BLaER1 treated with 17β-estradiol and CSF1 and Interleukin-3, amounts not matched to agents 10 nM and 100 nM (cell line): Measurements from ENCODE around the gene SLC26A3.

Experiments
- H3K27ac ChIP-seq, 11 experiments: shearing (Covaris generic); formaldehyde crosslinking; 2 replicates each; pipeline ENCODE4 v1.8.1; 2022
- H3K27me3 ChIP-seq, 11 experiments: shearing (Covaris generic); formaldehyde crosslinking; 2 replicates each; pipeline ENCODE4 v1.8.1; 2022
- H3K36me3 ChIP-seq, 11 experiments: shearing (Covaris generic); formaldehyde crosslinking; 2 replicates each; pipeline ENCODE4 v1.8.1; 2022
- H3K4me1 ChIP-seq, 10 experiments: shearing (Covaris generic); formaldehyde crosslinking; 2 replicates each; pipeline ENCODE4 v1.8.1; 2022
- H3K4me2 ChIP-seq, 11 experiments: shearing (Covaris generic); formaldehyde crosslinking; 2 replicates each; pipeline ENCODE4 v1.8.1; 2022
- H3K4me3 ChIP-seq, 10 experiments: shearing (Covaris generic); formaldehyde crosslinking; 2 replicates each; pipeline ENCODE4 v1.8.1; 2022
- H3K9ac ChIP-seq, 11 experiments: shearing (Covaris generic); formaldehyde crosslinking; 2 replicates each; pipeline ENCODE4 v1.8.1; 2022
- H3K9me3 ChIP-seq, 11 experiments: shearing (Covaris generic); formaldehyde crosslinking; replicated peaks in 1 of 11; 2 replicates each; pipeline ENCODE4 v1.8.1; 2022
- H4K20me1 ChIP-seq, 11 experiments: shearing (Covaris generic); formaldehyde crosslinking; 2 replicates each; pipeline ENCODE4 v1.8.1; 2022
- Cebpa-rat ChIP-seq, 11 experiments: shearing (Covaris generic); IDR thresholded peaks; 2 replicates each; pipeline ENCODE4 v1.8.1; 2022

Gene SLC26A3

GRCh38 chr7:107826451-107826850 lies 23.4 kb upstream of the SLC26A3 start:
- Histone ChIP-seq H3K4me2 (no peak overlapping the region), H4K20me1 (no peaks in the 10 kb centered on the region), H3K9ac (no peak overlapping the region), H3K36me3 (no peaks in the 10 kb centered on the region), H3K27me3 (no peaks in the 10 kb centered on the region), H3K4me3 (no peak overlapping the region), H3K27ac (no peak overlapping the region), H3K9me3 (peaks cover 0 to 10% (median 0%) of the 10 kb centered on the region in 11 experiments; a peak in 3 of 22 replicates), H3K4me1 (no peaks in the 10 kb centered on the region)
- no peak for TF ChIP-seq Cebpa-rat (IDR thresholded peaks at IDR 0.05)

- peaks cover 0 to 10% (median 0%) of the 10 kb centered on the region in 11 experiments; a peak in 3 of 22 replicates for H3K9me3 ChIP-seq
Measured at GRCh38 chr7:107824858-107825257, 21.8 kb upstream of the SLC26A3 start.

GRCh38 chr7:107818622-107819021 lies 15.6 kb upstream of the SLC26A3 start:
- Histone ChIP-seq H4K20me1 (no peaks in the 10 kb centered on the region), H3K4me3 (no peak overlapping the region), H3K27me3 (no peaks in the 10 kb centered on the region), H3K4me1 (peaks cover 0 to 11% (median 4%) of the 10 kb centered on the region in 10 experiments; a peak in 7 of 20 replicates), H3K9me3 (no peaks in the 10 kb centered on the region; a peak in 1 of 22 replicates), H3K9ac (no peak overlapping the region), H3K36me3 (no peaks in the 10 kb centered on the region), H3K27ac (no peak overlapping the region), H3K4me2 (no peak overlapping the region)
- no peak for TF ChIP-seq Cebpa-rat (IDR thresholded peaks at IDR 0.05)

More at GRCh38 chr7:107824858-107825257, 21.8 kb upstream of the SLC26A3 start:
- H3K9ac ChIP-seq: no peak overlapping the region
- no peaks in the 10 kb centered on the region for H3K4me1 ChIP-seq
- no peaks in the 10 kb centered on the region for H4K20me1 ChIP-seq
- H3K27me3 ChIP-seq: no peaks in the 10 kb centered on the region
- TF ChIP-seq Cebpa-rat (IDR thresholded peaks at IDR 0.05): no peak
- no peak overlapping the region for H3K27ac ChIP-seq
- H3K4me3 ChIP-seq: no peak overlapping the region
- H3K36me3 ChIP-seq: no peaks in the 10 kb centered on the region
- H3K4me2 ChIP-seq: no peak overlapping the region

GRCh38 chr7:107816011-107816566 lies 13.1 kb upstream of the SLC26A3 start:
- no peaks in the 10 kb centered on the region for H4K20me1 ChIP-seq
- TF ChIP-seq Cebpa-rat (IDR thresholded peaks at IDR 0.05): no peak
- no peaks in the 10 kb centered on the region for H3K27me3 ChIP-seq
- no peak overlapping the region for H3K4me3 ChIP-seq
- no peak overlapping the region for H3K9ac ChIP-seq
- no peaks in the 10 kb centered on the region; a peak in 1 of 22 replicates for H3K9me3 ChIP-seq
- H3K36me3 ChIP-seq: no peaks in the 10 kb centered on the region
- H3K27ac ChIP-seq: no peak overlapping the region
- H3K4me2 ChIP-seq: peak overlapping the region in 1 of 11 experiments; percentile 31; a peak in 1 of 22 replicates
- peaks cover 0 to 11% (median 4%) of the 10 kb centered on the region in 10 experiments; a peak in 7 of 20 replicates for H3K4me1 ChIP-seq

GRCh38 chr7:107815254-107815882 lies 12.3 kb upstream of the SLC26A3 start:
- no peaks in the 10 kb centered on the region for H3K27me3 ChIP-seq
- TF ChIP-seq Cebpa-rat (IDR thresholded peaks at IDR 0.05): no peak
- no peaks in the 10 kb centered on the region for H4K20me1 ChIP-seq
- H3K4me3 ChIP-seq: no peak overlapping the region
- H3K9me3 ChIP-seq: no peaks in the 10 kb centered on the region; a peak in 1 of 22 replicates
- no peak overlapping the region for H3K9ac ChIP-seq
- peaks cover 0 to 11% (median 4%) of the 10 kb centered on the region in 10 experiments; a peak in 7 of 20 replicates for H3K4me1 ChIP-seq
- H3K4me2 ChIP-seq: peak overlapping the region in 1 of 11 experiments; percentile 31; a peak in 2 of 22 replicates
- no peaks in the 10 kb centered on the region for H3K36me3 ChIP-seq
- H3K27ac ChIP-seq: no peak overlapping the region

- peaks cover 0 to 11% (median 4%) of the 10 kb centered on the region in 10 experiments; a peak in 7 of 20 replicates for H3K4me1 ChIP-seq
- H3K4me3 ChIP-seq: no peak overlapping the region
- no peak overlapping the region for H3K27ac ChIP-seq
- H3K4me2 ChIP-seq: peak overlapping the region in 4 of 11 experiments; percentile 10 to 45 (median 38); a peak in 7 of 22 replicates
- H3K9ac ChIP-seq: no peak overlapping the region
- H3K9me3 ChIP-seq: no peaks in the 10 kb centered on the region; a peak in 1 of 22 replicates
- no peaks in the 10 kb centered on the region for H4K20me1 ChIP-seq
- TF ChIP-seq Cebpa-rat (IDR thresholded peaks at IDR 0.05): no peak
- H3K36me3 ChIP-seq: no peaks in the 10 kb centered on the region
- no peaks in the 10 kb centered on the region for H3K27me3 ChIP-seq
Measured at GRCh38 chr7:107813524-107813923, 10.5 kb upstream of the SLC26A3 start.

- no peaks in the 10 kb centered on the region for H3K27me3 ChIP-seq
- no peaks in the 10 kb centered on the region for H3K36me3 ChIP-seq
- H3K9me3 ChIP-seq: no peaks in the 10 kb centered on the region; a peak in 1 of 22 replicates
- TF ChIP-seq Cebpa-rat (IDR thresholded peaks at IDR 0.05): no peak
- no peak overlapping the region for H3K9ac ChIP-seq
- no peak overlapping the region for H3K4me2 ChIP-seq
- no peaks in the 10 kb centered on the region for H4K20me1 ChIP-seq
- H3K4me1 ChIP-seq: peaks cover 0 to 11% (median 4%) of the 10 kb centered on the region in 10 experiments; a peak in 7 of 20 replicates
- no peak overlapping the region for H3K4me3 ChIP-seq
- H3K27ac ChIP-seq: no peak overlapping the region
Measured at GRCh38 chr7:107811934-107812333, 8.9 kb upstream of the SLC26A3 start.

- H3K36me3 ChIP-seq: no peaks in the 10 kb centered on the region
- H3K27ac ChIP-seq: no peak overlapping the region
- H3K27me3 ChIP-seq: no peaks in the 10 kb centered on the region
- no peak overlapping the region for H3K4me2 ChIP-seq
- no peaks in the 10 kb centered on the region for H3K9me3 ChIP-seq
- H3K4me3 ChIP-seq: no peak overlapping the region
- H3K9ac ChIP-seq: no peak overlapping the region
- TF ChIP-seq Cebpa-rat (IDR thresholded peaks at IDR 0.05): no peak
- no peaks in the 10 kb centered on the region for H4K20me1 ChIP-seq
- peaks cover 0 to 9% (median 4%) of the 10 kb centered on the region in 10 experiments; a peak in 7 of 20 replicates for H3K4me1 ChIP-seq
Measured at GRCh38 chr7:107810626-107811025, 7.6 kb upstream of the SLC26A3 start.

GRCh38 chr7:107809179-107809578 lies 6.2 kb upstream of the SLC26A3 start:
- Histone ChIP-seq H3K9ac (no peak overlapping the region), H3K27me3 (no peaks in the 10 kb centered on the region), H3K4me2 (no peak overlapping the region), H3K4me3 (no peak overlapping the region), H3K27ac (no peak overlapping the region), H3K9me3 (no peaks in the 10 kb centered on the region), H3K4me1 (peaks cover 0 to 8% (median 1%) of the 10 kb centered on the region in 10 experiments; a peak in 6 of 20 replicates), H3K36me3 (no peaks in the 10 kb centered on the region), H4K20me1 (no peaks in the 10 kb centered on the region)
- TF ChIP-seq Cebpa-rat (IDR thresholded peaks at IDR 0.05): no peak
